GM18951 (cell line): Measurements from ENCODE around the gene FN1.

Experiments
- POLR2A ChIP-seq: IDR thresholded peaks from 4 replicates; pipeline ENCODE4 v1.6.1; 2011; ENCODE audit warnings: mild to moderate bottlenecking; ENCODE audit not compliant: insufficient read length, insufficient read depth; ENCODE audit errors: extremely low read depth
- in situ Hi-C: fragments of 300-500 bp; cut with MboI; formaldehyde crosslinking; loops from one replicate; pipeline ENCODE4 v1.12.0; 2022; ENCODE audit warnings: low sequenced_read_pairs, mixed read lengths, inconsistent platforms; ENCODE audit not compliant: unreplicated experiment

The FN1 gene

DNA sequence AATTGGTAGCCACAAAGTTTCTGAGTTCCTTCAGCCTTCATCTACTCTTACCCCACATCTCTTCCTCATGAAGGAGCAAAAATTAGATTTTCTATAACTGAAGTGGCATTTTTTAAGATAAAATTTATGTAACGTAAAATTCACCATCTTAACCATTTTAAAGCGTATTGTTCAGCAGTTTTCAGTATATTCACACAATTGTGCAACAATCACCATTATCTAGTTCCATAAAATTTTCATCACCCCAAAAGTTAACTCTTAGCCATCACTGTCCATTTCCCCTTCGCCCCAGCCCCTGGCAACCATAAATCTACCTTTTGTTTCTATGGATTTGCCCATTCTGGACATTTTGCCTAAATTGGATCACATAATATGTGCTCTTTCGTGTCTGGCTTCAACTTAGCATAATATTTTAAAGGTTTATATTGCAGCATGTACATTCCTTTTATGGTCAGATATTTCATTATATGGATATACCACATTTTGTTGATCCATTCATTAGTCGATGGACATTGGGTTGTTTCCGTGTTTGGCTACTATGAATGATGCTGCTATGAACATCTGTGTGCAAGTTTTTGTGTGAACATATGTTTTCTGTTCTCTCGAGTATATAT lies 79.4 kb downstream of the FN1 start:
- in situ Hi-C loops: no loop called here
- TF ChIP-seq POLR2A: no peak

DNA sequence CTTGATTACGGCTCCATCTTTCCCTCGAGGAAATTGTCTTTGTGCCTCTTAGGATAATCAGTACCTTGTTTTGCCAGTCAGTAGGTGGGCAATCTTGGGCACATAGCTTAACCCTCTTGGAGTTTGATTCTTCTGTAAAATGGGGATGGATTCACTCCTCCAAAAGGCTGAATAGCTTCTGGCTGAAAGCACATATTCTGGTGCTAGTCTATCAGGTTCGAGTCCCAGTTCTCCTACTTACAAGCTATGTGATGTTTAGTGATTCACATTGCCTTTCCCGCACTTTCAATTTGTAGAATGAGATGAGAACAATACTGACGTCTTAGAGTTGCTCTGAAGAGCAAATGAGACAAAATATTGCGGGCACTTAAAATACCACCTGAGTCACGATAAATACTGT lies 80.1 kb downstream of the FN1 start:
- no peak for TF ChIP-seq POLR2A
- in situ Hi-C loops: no loop called here

DNA sequence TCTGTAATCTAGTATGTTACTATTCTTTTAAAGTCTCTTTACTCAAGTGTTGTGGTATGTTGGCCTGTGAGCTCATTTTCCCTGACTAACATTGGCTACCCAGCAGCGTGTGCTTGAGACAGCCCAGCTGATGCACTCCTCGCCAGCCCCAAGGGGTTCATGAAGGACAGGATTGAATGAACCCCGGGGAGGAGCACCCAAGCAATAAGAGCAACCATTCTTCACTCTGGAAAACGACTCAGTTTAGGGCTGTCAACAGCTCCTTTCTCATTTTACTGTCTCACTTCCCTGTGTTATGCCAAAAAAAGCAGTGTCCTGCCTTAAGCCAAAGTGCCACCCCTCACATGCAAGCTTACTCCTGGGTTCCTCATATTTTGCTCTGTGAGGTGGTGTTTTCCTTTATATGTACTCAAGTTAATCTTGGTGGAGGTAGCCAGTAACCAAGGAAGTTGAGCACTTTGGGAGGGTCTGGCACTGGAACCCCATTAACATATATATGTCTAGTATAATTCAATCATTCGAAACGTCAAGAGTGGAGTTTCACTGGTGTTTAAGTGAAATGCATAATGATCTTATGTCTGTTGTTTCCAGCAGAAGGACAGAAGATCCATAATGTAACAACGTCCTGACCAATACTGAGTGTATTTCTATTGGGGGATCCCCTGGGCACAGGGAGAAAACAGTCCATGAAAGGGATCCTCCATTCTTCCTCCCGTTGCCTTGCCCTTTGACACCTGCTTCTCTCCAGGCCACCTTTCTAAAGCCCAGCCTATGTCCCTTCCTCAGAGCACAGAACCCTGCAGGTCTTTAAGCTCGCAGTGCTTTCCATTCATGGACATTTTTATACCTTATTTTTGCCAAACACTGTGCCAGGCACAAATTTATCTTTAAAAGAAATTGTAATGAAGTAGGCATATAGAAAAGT lies 80.8 kb downstream of the FN1 start:
- in situ Hi-C loops: no loop called here
- no peak for TF ChIP-seq POLR2A

- in situ Hi-C loops: no loop called here
- no peak for TF ChIP-seq POLR2A
Measured at GRCh38 chr2:215352602-215353001, 83.3 kb downstream of the FN1 start.

- TF ChIP-seq POLR2A: no peak
- in situ Hi-C loops: no loop called here
Measured at GRCh38 chr2:215347878-215348277, 88.0 kb downstream of the FN1 start.

- in situ Hi-C loops: no loop called here
- no peak for TF ChIP-seq POLR2A
Measured at GRCh38 chr2:215338883-215339679, 96.8 kb downstream of the FN1 start.

- no peak for TF ChIP-seq POLR2A
- in situ Hi-C loops: no loop called here
Measured at GRCh38 chr2:215332872-215333595, 102.8 kb downstream of the FN1 start.

- in situ Hi-C loops: no loop called here
- no peak for TF ChIP-seq POLR2A
Measured at GRCh38 chr2:215328066-215328465, 107.8 kb downstream of the FN1 start.

GRCh38 chr2:215324811-215325210 lies 111.1 kb downstream of the FN1 start:
- no peak for TF ChIP-seq POLR2A
- in situ Hi-C loops: no loop called here

GRCh38 chr2:215320679-215321078 lies 115.2 kb downstream of the FN1 start:
- in situ Hi-C loops: no loop called here
- no peak for TF ChIP-seq POLR2A

DNA sequence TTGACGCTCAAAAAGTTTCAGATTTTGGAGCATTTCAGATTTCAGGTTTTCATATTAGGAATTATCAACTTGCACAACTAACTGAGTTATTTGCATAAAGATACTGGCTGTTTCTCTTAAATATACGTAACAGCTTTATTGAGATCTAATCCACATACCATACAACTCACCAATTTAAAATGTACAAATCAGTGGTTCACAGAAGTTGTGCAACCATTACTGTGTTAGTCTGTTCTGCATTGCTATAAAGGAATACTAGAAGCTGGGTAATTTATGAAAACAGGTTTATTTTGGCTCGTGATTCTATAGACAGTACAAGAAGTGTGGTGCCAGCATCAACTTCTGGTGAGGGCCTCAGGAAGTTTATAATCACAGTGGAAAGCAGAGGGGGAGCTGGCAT lies 115.8 kb downstream of the FN1 start:
- in situ Hi-C loops: no loop called here
- no peak for TF ChIP-seq POLR2A

- TF ChIP-seq POLR2A: no peak
- in situ Hi-C loops: no loop called here
Measured at GRCh38 chr2:215319500-215319899, 116.4 kb downstream of the FN1 start.

DNA sequence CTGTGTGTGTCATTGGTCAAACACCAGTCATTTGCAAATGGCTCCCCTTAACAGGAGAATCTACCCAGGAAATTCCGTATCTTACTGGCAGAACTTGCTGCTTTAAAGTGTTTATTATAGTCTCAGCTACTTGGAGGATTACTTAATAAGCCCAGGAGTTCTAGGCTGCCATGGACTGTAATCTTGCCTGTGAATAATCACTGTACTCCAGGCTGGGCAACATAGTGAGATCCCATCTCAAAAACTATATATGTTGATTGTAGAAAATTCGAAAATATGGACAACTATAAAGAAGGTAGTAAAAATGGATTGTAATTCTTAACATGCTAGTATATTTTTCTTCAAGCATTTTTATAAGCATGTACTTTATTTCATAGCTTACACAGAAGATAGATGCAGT lies 119.5 kb downstream of the FN1 start:
- in situ Hi-C loops: no loop called here
- no peak for TF ChIP-seq POLR2A
